ENCODE data around the gene PLAC1.

Gene PLAC1, protein sequence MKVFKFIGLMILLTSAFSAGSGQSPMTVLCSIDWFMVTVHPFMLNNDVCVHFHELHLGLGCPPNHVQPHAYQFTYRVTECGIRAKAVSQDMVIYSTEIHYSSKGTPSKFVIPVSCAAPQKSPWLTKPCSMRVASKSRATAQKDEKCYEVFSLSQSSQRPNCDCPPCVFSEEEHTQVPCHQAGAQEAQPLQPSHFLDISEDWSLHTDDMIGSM

DNA sequence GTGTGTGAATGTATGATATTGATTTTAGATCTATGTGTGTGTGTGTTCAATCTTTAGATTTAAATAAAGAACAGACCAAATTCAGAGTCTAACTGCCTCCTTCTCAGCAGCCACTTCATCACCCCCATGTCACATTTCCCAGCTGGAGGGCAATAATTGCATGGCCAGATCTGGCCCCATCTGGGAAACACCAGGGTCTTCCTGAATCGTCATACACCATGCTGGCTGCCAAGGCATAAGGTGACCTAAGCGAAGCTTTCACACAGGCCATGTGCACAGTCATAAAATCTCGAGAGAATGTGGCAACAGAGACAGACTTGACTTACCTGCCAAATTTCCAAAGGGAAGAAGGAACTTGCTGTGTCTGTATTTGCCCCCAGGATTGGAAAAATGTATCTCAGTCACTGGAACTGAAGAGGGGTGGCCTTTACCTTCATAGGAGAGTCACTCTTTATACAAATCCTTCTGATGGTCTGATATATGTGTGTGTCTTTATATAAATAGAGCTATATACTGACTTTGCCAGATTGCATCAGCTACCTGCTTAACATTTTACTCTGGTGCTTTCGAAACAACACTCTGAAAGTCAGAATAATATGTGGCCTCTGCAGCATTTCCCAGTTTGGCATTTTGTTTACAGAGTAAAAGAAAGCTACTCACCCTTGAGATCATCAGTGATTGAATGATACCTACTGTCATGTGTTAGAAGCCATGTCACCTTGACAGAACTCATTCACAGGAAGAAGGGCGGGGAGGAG is at the start of gene PLAC1:
Gene PLAC1 (minus strand): TSS at position 470 of the 758 bp plus-strand sequence. CDS start 91,789 bp downstream, outside the sequence.
- FAIRE-seq, result no peak

DNA sequence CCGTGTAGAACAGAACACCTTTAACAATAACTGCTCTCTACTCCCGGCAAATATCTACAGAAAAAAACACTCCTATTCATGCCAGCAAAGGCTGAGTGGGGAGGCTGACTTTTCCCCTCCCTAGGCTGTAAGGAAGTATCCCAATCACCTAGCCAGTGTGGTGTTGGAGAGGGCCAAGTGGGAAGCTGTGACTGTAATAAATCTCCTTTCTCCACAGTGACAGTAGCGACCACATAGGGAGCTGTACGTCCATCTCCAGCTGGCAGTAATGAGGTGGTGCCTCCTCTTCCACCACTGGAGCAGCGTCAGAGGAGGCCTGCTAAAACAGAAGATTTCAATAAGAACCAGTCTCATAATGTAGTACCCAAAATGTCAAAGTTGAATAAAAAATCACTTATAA is 47.9 kb upstream of the PLAC1 start:
- FAIRE-seq, result no peak

DNA sequence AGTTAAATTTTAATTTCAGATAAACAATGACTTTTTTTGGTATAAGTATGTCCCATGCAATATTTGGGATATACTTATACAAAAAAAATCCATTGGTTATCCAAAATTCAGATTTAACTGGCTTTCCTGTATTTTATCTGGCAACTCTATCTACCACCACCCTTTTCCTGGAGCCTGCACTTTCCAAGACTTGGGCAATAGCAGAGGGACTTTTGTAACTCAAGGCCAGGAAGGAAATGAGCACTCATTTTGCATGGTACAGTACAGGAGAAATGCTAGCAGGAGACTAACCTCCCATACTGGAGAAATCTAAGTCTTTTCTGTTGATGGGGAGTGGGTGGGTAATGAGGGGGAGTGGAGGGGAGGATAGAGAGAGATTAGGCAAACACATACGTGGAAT is 37.7 kb upstream of the PLAC1 start:
- no peak for FAIRE-seq

DNA sequence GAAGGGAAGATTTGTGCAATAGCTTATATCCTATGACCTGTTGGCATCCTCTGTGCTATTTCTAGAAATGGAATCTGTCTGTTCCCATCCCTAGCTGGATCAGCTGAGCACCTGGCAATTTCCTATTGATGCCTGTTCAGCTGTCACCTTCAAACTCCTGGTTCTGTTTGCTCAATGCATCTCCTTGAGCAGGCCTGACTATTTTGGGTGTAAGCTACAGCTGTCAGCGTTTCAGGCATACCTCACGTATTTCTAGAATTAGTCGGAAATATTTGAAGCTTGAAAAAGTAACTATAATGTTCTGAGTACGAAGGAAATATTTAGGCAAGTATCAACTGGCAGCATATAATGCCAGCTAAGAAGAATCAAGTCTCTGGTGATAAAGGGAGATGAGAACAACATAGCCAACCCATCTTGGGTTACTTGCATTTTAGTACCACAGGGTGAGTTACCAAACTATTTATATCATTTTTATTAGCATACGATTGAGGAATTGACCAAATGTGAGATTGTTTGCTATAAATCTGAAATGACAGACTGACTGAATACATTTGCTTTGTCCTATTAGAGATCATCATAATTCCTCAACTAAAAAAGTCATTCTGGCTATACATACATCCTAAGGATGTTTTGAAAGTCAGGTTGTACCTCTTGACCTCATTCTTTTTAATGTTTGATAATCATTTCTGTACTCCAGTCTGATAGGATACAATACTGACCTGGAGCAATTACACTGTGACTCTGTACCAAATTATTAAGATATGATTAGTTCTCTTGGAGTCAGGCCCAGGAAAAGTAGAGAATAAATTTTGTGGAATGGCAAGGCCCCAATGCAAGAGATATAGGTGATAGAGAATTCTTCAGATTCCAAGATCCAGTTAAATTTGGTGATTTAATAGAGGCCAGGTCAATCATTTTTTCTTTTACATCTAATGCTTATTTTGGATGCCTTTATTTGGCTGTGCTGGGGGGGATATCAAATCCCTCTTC is 36.4 kb upstream of the PLAC1 start:
- FAIRE-seq, result no peak

DNA sequence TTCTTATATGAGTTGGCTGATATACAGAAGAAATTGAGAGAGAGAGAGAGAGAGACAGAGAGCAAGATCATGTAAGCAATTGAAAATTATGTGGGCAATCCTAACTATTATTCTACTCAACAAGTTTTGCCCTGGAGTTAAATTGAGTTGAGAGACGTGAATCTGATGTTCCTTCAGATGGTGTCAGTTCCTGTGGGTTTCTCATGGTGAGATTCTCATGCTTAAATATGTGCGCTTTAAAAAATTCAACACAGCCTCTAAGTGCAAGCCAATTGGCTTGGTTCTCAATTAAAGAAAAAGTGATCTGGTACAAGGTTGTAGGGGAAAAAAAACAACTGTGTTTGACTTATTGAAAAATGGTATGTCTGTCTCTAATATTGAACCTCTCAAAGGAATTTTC is 35.4 kb upstream of the PLAC1 start:
- no peak for FAIRE-seq

DNA sequence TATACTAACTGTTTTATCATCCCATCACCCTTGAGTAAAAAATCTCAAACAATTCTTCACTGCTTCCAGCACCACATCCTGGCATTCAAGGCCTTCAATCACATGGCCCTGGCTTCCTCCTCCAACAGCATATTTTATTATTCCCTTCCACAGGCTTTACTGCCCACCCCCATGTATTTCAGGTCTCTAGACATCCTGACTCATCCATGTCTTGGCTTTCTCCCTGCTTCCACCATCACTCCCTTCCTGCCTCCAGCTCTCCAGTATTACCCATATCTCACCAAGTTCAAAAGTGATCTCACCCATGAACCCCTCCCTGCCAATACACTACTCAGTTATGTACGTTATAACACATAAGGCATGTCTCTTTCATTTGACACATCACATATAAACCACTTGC is 34.7 kb upstream of the PLAC1 start:
- no peak for FAIRE-seq

DNA sequence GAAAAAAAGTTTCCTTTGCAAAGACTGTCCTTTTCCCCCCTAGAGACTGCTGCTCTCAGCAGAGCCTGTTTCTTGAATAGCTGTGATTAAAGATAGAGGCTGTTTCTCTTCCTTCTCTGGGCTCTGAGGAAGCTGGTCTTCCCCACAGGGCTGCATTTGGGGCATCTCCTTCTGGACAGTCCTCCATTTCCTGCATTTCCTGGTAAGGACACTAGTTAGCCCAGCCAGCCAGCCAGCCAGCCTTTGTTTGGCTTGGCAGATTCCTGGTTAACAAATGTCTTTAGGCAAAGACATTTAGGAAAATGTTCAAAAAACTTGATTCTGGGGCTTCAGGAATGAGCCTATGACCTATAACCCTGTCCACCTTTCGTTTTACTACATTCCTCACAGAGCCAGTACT is 34.0 kb upstream of the PLAC1 start:
- FAIRE-seq, result no peak

DNA sequence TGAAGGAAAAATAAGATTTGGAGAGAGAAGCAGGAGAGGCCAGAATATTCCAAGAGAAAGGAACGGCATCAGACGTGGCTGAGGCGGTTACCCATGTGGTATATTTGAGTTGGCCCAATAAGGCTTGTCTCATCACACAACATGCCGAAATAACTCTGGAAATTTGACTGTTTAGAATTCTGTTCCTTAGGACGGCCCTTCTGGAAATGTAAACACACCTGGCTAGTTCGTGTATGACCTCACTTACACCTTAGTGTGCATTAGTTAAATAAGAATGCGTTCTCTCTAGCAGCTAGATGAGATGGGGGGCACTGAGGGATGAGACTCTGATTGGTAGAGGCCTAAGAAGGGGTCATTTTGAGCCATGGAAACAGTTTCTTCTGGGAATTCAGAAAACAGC is 33.2 kb upstream of the PLAC1 start:
- FAIRE-seq, result no peak

DNA sequence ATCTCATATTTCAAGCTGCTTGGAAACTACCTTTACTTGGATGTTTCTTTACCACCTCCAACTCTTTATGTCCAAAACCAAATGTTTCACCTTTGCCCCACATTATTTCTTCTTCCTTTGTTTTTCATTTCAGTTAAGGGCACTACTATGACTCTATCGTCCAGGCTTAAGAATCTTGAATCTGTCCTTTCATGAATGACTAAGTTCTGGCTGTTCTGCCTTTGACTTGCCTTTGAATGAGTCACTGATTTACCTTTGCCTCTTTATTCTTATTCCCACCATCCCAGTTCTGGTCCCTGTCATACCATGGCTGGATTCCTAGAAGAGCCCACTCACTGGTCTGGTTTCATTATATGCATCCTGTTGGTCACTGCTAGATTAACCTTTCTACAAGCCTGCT is 30.6 kb upstream of the PLAC1 start:
- no peak for FAIRE-seq

DNA sequence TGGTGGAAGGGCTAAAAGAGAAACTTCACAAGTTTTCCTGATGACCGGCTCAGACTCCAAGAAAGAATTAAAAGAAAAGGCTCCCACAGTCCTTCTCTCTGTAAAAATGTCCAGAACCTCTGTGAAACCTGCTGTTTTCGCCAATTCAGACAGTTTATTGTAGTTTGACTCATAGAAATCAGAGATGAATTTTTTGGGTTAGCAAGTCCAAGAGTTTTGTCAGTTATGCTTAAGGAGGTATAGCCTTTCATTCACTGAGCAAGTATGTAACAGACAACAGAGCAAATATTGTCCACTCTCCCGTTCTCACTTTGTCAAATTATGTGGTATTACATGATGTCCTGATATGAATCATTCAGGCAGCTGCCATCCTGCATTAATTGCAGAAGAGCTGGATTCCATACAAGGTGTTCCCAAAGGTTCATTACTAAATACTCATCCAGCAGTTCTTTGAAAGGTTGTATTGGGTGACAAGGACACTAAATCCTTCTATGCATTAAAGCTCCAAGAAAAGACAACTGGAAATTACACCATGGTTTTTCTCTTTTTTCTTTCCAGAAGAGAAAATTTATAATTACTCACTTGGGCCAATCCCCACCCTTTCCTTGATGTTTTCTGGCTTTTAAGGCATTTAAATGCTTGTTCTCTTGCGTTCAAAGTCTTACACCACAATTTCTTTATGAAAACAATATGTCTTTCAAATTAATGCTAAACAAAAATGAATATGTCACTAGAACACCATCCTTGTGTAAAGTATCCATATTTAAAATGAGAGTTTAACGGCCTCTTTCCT is 30.0 kb upstream of the PLAC1 start:
- no peak for FAIRE-seq

DNA sequence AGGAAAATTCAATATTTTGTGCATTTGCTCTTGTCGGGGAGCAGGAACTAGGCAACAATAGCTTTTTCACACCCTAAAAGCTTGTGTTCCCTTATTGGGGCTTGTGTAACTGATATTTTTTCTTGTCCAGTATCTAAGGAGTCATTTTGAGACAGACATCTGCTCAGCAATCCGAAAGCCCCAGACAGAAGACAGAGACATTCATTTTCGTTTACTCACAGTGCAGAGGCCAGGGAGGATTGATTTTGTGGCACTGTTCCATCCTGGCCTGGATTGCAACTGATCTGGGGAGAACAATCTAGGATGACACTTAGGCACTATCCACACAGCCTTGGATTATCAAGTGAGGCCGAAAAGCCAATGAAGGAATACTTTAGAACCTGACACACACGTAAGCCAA is 27.4 kb upstream of the PLAC1 start:
- FAIRE-seq, result no peak

DNA sequence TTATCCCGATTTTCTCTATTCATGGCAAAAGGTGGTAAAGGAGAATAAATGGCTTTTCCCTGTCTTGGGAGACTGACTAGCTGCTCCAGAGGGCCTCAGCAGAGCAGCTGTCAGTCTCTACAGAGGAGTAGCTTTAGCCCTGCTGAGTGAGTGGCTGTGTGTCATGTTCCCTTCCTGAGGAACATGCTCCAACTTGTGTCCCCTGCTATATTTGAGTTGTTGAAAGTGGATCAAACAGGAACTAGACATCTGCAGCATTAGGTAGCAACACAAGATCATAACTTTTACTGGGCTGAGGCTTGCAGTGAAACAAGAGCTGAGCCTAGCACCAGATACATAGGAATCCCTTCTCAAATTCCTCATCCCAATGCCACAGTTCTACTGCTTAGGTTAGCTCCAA is 26.7 kb upstream of the PLAC1 start:
- no peak for FAIRE-seq

DNA sequence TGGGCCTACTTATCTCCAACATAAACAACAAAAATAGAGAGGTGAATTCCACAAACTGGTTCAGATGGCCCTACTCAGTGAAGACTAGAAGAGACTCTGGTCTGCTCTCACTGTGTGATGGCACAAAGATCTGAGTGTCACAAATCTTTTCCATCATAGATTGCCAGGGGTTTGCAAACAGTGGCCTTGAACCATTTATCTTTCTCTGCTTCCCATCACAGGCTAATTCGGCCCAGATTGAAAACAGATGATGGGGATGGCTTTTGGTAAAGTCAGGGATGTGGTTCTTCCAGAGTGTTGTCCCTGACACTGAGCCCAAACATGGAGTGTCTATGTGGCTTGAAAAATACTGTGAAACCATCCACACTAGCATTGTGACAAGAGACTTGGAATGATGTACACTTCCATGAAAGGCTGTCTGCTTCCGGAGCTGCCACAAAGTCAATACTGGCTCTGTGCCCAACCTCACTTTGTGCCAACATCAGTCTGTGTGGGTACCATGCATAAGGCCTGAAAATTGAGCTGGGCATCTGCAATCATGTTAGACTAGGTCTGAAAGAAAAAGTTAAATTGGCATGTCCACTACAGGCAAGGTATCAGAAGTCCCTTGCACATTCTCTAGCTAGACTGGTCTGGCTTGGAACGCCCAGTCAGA is 25.2 kb upstream of the PLAC1 start:
- no peak for FAIRE-seq

DNA sequence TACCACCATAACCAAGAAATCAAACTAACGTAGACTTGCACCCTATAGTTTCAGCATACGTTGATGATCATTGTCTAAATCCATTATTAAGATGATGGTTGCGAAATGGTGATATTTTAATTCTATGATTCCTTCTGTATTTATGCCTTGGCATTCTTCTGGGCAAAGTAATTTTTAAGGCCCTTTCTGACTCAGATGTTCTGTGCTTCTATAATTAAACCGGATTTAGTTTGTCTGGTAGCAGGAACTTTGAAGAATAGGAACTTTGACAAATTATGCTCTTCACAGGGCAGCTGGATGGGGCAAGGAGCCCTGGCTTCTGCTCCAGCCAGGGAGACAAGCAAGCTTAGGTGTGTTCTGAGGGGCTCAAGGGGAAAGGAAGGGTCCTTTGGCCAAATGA is 23.8 kb upstream of the PLAC1 start:
- no peak for FAIRE-seq

DNA sequence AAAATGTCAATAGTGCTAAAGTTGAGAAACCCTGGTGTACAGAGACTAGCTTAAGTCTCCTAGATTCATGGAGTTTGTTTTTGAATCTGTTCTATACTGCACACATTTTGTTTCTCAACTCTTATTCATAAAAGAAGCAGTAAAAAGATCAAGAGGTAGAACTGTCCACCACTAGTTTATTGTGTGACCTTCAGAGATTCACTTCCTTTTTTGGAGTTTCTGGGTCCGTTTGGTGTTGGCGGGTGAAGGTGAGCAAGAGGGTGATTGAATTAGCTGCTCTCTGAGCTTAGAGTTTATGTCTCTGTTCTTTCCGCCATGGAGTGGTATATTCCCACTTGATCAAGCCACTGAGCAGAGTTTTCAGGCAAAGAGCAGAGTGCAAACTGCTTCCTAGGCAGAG is 21.4 kb upstream of the PLAC1 start:
- FAIRE-seq, result no peak

DNA sequence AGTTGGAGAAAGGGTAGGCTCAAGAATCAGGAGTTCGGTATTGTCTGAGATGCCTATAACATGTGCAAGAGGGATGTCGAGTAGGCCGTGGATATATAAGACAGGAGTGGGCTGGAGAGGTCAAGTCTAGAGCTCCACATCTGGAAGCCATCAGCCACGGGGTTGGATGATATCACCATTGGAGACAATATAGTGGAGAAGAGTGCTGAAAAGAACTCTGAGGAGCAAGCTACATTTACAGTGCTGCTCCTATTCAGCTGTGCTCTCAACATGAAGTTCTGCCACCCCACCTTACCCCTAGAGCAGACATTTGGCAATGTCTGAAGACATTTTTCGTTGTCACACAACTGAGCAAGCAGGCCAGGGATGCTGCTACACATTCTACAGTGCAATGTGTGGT is 20.9 kb upstream of the PLAC1 start:
- no peak for FAIRE-seq

DNA sequence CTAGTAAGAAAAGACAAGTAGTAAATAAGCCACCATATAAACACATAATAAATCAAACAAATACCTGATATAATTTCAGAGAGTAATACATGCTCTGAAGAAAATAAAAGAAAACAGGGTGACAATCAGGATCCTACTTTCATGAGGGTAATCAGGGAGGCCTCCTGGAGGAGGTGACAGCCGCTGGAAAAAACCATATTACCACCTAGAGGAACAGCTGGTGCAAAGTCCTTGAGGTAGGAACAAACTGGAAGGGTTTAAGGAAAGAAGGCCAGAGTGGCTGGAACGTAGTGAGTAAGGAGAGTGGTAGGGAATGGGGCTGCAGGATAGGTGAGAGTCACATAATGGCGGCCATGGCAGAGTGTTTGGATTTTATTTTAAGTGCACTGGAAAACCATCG is 19.1 kb upstream of the PLAC1 start:
- FAIRE-seq, result no peak

DNA sequence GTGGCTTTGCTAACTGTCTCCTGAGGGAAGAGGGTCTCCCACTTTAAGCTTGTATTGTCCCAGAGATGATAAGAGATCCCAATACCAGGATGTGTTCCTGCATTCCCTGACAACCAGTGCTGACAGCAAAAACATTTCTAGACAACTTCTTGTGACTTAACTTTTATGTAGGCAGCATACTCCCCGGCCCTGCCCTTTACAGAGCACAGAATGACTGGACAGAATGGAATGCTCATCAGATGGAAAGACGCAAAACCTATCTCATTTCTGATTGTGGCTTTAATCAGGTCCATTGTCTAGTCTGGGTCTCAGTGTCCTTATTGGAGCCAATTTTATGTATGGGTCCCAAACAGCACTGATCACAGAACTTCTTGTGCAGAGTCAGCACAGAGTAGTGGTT is 18.2 kb upstream of the PLAC1 start:
- FAIRE-seq, result no peak

DNA sequence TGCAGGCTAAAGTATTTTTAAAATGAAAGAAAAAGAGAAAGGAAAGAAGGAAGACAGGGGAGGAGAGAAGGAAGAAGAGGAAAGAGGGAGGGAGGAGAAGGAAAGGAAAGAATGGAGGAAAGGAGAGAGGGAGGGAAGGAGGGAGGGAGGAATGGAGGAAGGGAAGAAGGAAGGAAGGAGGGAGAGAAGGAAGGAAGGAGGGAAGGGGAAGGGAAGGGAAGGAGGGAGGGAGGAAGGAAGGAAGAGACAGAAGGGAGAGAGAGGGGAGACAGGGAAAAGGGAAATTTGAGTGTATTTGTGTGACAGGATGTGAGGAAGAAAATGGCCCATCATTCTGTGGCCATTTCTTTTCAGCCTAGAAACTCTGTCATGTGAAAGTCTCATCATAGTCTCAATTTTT is 14.9 kb upstream of the PLAC1 start:
- FAIRE-seq, result no peak

DNA sequence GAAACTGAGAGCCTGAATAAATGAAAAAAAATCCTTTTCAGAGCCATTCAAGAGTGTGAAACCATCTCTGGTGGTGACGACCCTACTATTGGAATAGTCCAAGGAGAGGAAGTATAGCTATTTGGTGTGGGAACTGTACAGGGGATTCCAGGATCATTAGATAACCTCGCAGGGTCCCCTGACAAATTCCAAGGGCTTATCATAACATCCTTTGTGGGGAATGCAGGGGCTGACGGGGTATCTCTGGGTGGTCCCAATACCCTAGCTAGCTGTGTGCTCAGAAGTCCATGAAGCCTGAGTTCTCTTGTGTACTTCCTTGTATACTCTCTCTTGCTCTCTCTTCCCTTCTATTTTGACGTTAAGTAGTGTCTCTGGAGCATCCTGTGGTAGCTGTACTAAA is 13.8 kb upstream of the PLAC1 start:
- no peak for FAIRE-seq

DNA sequence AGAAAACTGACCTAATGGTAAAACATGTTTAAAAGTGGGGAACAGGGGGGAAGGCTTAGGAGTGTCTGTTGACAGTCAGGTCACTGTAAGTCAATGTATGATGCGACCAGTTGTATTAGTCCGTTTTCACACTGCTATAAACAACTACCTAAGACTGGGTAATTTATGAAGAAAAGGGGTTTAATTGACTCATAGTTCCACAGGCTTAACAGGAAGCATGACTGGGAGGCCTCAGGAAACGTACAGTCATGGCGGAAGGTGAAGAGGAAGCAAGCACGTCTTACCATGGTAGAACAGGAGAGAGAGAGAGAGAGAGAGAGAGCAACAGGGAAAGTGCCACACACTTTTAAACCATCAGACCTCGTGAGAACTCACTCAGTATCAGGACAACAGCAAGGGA is 13.0 kb upstream of the PLAC1 start:
- FAIRE-seq, result no peak

All from endometrium (tissue), 2 donors.